ENCODE data around the gene ZWILCH.

DNA sequence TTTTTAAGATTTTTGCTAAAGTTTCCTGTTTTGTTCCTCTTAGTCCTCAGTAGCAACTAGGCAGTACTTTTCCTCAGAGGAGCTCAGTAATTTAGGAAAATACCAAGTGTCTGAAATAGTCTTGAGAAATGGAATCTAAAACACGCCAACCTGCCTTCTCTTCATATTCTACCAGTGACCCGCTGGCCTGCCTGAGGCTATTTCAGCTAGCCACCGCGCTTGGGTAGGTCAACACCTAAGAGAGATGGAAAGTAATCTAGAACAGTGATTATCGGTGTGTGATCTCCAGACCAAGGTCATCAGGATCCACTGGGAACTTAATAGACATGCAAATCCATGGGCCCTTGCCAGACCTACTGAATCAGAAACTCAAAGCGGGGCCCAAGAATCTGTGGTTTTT lies 53.1 kb downstream of the ZWILCH start:
- TF ChIP-seq POLR2A (IDR thresholded peaks at IDR 0.05; ENCODE audit: low read depth, low read length) = no peak
- no peak for TF ChIP-seq TAF1 (IDR thresholded peaks at IDR 0.05; ENCODE audit: low read depth, low read length)
- TF ChIP-seq SPI1 (IDR thresholded peaks at IDR 0.05; ENCODE audit: low read depth, low read length) = no peak
- TF ChIP-seq PAX5 (IDR thresholded peaks at IDR 0.05; ENCODE audit: insufficient read depth, low read length, severe bottlenecking) = no peak
